Measurements from ENCODE around the gene CCDC51. TPM values are rescaled to one million over a fixed set of nuclear protein-coding genes. Genes with fewer than 3 reads are reported as not detected.

CCDC51 gene
- total RNA-seq, 1 experiment from 2014 or later, result 31.9 TPM

DNA sequence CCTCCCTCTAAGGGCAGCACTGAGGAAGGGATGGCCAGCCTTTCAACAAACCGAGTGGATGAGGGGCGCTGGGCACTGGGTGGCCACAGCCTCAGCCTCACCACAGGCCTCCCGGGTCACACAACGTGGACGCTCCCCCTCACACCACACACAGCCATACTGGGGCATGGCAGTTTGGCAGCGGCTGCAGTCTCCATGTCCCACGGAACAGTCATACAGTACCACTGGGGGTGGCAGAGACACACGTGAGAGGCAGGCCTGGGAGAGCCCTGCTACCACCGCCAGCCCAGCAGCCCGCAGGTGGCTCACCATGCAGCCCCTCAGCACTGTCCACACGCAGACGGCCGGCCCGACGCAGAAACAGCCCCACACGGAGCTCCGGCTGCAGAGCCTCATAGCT is 21.8 kb downstream of the CCDC51 start:
- Mint-ChIP-seq H3K36me3 (ENCODE audit: insufficient read depth, unreplicated experiment) (peaks cover 88% of the 10 kb centered on the region), H3K4me1 (ENCODE audit: insufficient read depth, unreplicated experiment) (peaks cover 13% of the 10 kb centered on the region), H3K27ac (ENCODE audit: low read depth, unreplicated experiment) (no peak overlapping the region), H3K9me3 (ENCODE audit: unreplicated experiment) (no peaks in the 10 kb centered on the region), H3K27me3 (ENCODE audit: insufficient read depth, unreplicated experiment) (no peaks in the 10 kb centered on the region), H3K4me3 (ENCODE audit: unreplicated experiment) (no peak overlapping the region)
- no peak for DNase-seq (ENCODE audit: unreplicated experiment)
- BruUV-seq (replicated peaks), result no TSS peak
- POLR2A ChIA-PET, result interaction anchor here (20.2 to 22.1 kb wide), 2 partner anchors 10 kb away, joined by 749 read pairs; partner anchors contain the start of gene PLXNB1
- intact Hi-C loops (cut with micrococcal nuclease), result no loop called here
- TF ChIP-seq, protein P1, sequence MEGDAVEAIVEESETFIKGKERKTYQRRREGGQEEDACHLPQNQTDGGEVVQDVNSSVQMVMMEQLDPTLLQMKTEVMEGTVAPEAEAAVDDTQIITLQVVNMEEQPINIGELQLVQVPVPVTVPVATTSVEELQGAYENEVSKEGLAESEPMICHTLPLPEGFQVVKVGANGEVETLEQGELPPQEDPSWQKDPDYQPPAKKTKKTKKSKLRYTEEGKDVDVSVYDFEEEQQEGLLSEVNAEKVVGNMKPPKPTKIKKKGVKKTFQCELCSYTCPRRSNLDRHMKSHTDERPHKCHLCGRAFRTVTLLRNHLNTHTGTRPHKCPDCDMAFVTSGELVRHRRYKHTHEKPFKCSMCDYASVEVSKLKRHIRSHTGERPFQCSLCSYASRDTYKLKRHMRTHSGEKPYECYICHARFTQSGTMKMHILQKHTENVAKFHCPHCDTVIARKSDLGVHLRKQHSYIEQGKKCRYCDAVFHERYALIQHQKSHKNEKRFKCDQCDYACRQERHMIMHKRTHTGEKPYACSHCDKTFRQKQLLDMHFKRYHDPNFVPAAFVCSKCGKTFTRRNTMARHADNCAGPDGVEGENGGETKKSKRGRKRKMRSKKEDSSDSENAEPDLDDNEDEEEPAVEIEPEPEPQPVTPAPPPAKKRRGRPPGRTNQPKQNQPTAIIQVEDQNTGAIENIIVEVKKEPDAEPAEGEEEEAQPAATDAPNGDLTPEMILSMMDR (IDR thresholded peaks at IDR 0.05; ENCODE audit: unreplicated experiment), result no peak
- CTCF ChIA-PET, result interaction anchor here (1.1 to 22.6 kb wide), 4 partner anchors 16 to 131 kb away, joined by 3 to 647 read pairs (median 4); partner anchors contain the start of genes CCDC51 and TMA7

DNA sequence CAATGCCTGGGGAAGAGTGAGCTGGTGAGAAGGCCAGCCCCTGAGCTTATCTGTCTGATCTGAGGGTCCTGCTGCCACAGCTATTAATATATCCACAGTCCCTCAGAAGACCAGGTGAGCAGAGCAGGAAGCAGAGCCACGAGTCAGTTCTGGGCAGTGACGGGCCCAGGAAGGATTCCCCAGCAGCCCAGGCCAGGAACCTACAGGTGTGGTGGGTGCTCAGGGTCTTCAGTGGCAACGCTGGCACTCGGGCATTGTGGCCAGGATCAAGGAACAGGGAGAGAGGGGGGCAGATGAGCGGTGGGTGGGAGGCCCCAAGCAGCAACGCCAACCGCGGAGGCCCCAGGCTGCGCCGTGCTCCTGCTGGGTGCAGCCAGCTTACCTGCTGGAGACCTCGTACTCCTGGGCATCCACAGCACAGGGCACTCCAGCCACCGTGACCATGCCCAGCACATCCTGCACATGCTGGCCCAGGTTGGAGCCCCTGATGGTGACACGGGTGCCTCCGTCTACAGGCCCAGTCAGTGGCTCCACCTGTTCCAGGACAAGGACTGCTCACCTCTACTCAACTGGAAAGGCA is 22.3 kb downstream of the CCDC51 start:
- no peak for DNase-seq (ENCODE audit: unreplicated experiment)
- H3K27me3 Mint-ChIP-seq (ENCODE audit: insufficient read depth, unreplicated experiment), result no peaks in the 10 kb centered on the region
- ChIA-PET POLR2A (interaction anchor here (1.2 to 22.1 kb wide), 3 partner anchors 11 to 16 kb away, joined by 4 to 749 read pairs (median 65); partner anchors contain the start of gene PLXNB1), CTCF (interaction anchor here (0.6 to 22.6 kb wide), 5 partner anchors 16 to 132 kb away, joined by 3 to 647 read pairs (median 4); partner anchors contain the start of genes CCDC51 and TMA7)
- peaks cover 88% of the 10 kb centered on the region for H3K36me3 Mint-ChIP-seq (ENCODE audit: insufficient read depth, unreplicated experiment)
- peaks cover 14% of the 10 kb centered on the region for H3K4me1 Mint-ChIP-seq (ENCODE audit: insufficient read depth, unreplicated experiment)
- no peak overlapping the region for H3K4me3 Mint-ChIP-seq (ENCODE audit: unreplicated experiment)
- no TSS peak for BruUV-seq (replicated peaks)
- TF ChIP-seq, protein P1 (IDR thresholded peaks at IDR 0.05; ENCODE audit: unreplicated experiment), result no peak
- H3K27ac Mint-ChIP-seq (ENCODE audit: low read depth, unreplicated experiment), result no peak overlapping the region
- H3K9me3 Mint-ChIP-seq (ENCODE audit: unreplicated experiment), result no peaks in the 10 kb centered on the region
- intact Hi-C loops (cut with micrococcal nuclease), result no loop called here

DNA sequence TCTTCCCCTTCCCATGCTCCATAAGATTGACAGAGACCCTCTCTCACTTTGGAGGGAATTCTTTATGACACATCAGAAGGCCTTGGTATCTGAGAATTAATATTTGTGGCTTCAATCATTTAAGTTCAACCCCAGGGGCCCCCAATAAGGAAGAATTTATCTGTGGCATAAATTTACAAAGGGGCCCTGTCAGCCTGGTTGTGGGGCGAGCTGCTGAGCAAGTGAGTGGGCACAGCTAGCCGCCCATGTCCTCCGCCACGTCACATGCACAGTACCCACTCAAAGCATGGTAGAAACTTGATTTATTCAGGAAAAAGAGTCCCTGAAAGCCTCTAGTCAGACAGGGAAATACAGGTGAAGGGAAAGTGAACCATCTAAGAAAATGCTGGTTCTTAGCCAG is 23.4 kb downstream of the CCDC51 start:
- H3K4me3 Mint-ChIP-seq (ENCODE audit: unreplicated experiment), result no peak overlapping the region
- CTCF ChIA-PET, result interaction anchor here (0.6 to 22.6 kb wide), 3 partner anchors 11 to 20 kb away, joined by 4 to 647 read pairs (median 4); partner anchors contain the start of genes CCDC51 and TMA7
- H3K27ac Mint-ChIP-seq (ENCODE audit: low read depth, unreplicated experiment), result no peak overlapping the region
- no peaks in the 10 kb centered on the region for H3K27me3 Mint-ChIP-seq (ENCODE audit: insufficient read depth, unreplicated experiment)
- no peak for DNase-seq (ENCODE audit: unreplicated experiment)
- peaks cover 82% of the 10 kb centered on the region for H3K36me3 Mint-ChIP-seq (ENCODE audit: insufficient read depth, unreplicated experiment)
- BruUV-seq (replicated peaks), result no TSS peak
- no peaks in the 10 kb centered on the region for H3K9me3 Mint-ChIP-seq (ENCODE audit: unreplicated experiment)
- TF ChIP-seq, protein P1 (IDR thresholded peaks at IDR 0.05; ENCODE audit: unreplicated experiment), result no peak
- POLR2A ChIA-PET, result interaction anchor here (1.2 to 22.1 kb wide), 3 partner anchors 9 to 15 kb away, joined by 4 to 749 read pairs (median 65); partner anchors contain the start of gene PLXNB1
- H3K4me1 Mint-ChIP-seq (ENCODE audit: insufficient read depth, unreplicated experiment), result peaks cover 15% of the 10 kb centered on the region
- intact Hi-C loops (cut with micrococcal nuclease), result no loop called here

DNA sequence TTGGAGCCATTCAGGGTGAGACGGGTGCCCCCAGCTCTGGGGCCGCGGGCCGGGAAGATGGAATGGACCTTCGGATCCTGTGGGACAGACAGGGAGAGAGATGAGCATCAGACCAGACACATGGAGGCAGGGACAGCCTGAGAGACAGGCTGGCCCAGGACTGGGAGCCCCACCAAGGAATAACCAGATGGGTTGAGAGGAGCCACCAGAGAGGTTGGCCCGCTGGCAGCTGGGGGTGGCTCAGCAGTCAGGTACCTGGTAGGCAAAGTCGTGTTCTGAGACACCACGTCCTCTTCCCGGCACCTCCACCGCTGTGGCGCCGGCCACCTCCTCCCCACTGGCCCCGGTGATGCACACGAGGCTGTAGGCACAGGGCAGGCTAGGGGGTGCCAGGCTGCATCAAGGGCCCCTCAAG is 23.8 kb downstream of the CCDC51 start:
- BruUV-seq (replicated peaks), result no TSS peak
- Mint-ChIP-seq H3K27me3 (ENCODE audit: insufficient read depth, unreplicated experiment) (no peaks in the 10 kb centered on the region), H3K27ac (ENCODE audit: low read depth, unreplicated experiment) (no peak overlapping the region), H3K36me3 (ENCODE audit: insufficient read depth, unreplicated experiment) (peaks cover 80% of the 10 kb centered on the region), H3K4me1 (ENCODE audit: insufficient read depth, unreplicated experiment) (peaks cover 15% of the 10 kb centered on the region), H3K4me3 (ENCODE audit: unreplicated experiment) (no peak overlapping the region), H3K9me3 (ENCODE audit: unreplicated experiment) (no peaks in the 10 kb centered on the region)
- intact Hi-C loops (cut with micrococcal nuclease), result no loop called here
- TF ChIP-seq, protein P1 (IDR thresholded peaks at IDR 0.05; ENCODE audit: unreplicated experiment), result no peak
- no peak for DNase-seq (ENCODE audit: unreplicated experiment)
- POLR2A ChIA-PET, result interaction anchor here (6.4 to 22.1 kb wide), 2 partner anchors 12 to 14 kb away, joined by 65 to 749 read pairs; partner anchors contain the start of gene PLXNB1
- CTCF ChIA-PET, result interaction anchor here (0.6 to 22.6 kb wide), 3 partner anchors 12 to 21 kb away, joined by 4 to 647 read pairs (median 4); partner anchors contain the start of genes CCDC51 and TMA7

Measured in MCF 10A (cell line).